ENCODE measurements around the gene PCSK5.
"Not testable (repeated sequence)": the region's sequence is repeated elsewhere in the genome, so short reads cannot be mapped to it uniquely, and the experiment has no call there.

PCSK5 gene

DNA sequence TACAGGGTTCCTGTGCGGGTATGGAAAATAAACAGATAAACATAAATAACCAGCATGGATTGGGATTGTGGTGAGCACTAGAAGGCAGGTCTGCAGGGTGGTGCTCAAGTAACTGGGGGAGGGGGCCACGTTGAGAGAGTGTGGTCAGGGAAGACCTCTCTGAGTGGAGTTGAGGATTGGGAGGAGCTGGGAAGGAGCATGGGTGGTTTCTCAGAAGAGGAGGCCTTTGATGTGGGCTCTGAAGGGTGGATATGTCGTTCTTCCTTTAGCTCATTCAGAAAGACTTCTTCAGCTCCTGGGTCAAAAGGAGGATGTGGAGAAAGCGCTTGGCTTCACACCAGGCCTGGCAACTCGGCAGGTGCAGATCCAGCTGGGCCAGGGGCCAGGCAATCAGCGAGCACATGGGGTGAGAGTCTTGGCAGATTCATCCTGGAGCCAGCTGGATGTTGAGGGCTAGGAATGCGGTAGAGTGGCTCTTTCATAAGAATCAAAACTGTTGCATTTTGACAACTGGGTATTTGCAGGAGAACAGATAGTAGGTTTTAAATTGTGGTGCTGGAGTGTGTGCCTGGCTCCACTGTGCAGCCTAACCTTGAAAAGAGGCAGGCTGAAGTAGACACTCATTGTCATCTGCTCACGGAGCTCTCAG, 71.7 kb downstream of the PCSK5 start:
- DNase-seq (ENCODE audit: low read depth in 2 of 3, low spot score in 2 of 3): no peak

DNA sequence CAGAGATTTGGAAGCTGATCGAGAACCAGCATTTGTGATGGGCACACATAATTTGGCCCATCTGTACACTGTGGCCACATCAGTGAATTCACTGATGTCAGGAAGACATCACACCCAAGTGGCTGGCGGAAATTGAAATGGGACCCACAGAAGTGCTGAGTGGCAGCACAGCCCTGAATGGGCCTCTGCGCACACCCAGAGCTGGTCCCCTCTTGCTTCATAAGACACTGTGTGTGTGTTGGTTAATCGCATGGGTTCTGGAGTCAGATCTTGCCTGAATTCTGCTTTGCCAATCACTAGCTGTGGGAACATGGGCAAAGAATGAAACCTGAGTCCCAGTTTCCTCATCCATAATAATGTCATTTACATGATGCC, 72.2 kb downstream of the PCSK5 start:
- no peak for DNase-seq (ENCODE audit: low read depth in 2 of 3, low spot score in 2 of 3)

DNA sequence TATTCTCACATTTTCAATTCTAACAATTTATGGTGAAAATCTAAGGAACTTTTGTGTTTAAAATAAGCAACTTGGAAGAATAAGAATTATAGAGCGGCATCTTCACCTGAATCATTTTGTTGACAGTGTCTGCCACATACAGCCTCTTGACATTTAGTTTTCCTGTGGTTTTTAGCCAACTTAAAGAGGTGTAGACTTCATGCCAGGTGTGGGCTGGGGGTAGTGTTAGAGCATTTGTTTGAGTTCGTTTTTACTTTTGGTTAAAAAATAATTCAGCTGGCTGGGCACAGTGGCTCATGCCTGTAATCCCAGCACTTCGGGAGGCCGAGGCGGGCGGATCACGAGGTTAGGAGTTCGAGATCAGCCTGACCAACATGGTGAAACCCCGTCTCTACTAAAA, 72.8 kb downstream of the PCSK5 start:
- not testable (repeated sequence) for DNase-seq (ENCODE audit: low read depth in 2 of 3, low spot score in 2 of 3)

DNA sequence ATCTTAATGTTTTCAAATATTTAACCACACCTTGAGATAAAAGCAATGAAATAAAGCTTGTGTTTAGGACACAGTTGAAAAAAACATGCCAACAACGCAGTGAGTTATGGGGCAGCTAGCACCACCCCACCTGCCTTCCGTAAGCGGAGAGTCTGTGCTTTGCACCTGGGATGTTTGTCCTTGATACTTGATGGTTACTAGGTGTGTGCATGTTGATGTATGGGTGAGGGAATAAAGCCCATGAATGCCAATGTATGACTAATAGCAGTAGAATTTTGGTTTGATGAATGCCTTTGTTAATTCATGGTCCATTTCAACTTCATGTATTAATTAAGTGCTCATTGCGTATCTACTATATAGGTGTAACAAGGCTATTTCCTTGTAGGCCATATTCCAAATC, 74.0 kb downstream of the PCSK5 start:
- DNase-seq (ENCODE audit: low read depth in 2 of 3, low spot score in 2 of 3): no peak

DNA sequence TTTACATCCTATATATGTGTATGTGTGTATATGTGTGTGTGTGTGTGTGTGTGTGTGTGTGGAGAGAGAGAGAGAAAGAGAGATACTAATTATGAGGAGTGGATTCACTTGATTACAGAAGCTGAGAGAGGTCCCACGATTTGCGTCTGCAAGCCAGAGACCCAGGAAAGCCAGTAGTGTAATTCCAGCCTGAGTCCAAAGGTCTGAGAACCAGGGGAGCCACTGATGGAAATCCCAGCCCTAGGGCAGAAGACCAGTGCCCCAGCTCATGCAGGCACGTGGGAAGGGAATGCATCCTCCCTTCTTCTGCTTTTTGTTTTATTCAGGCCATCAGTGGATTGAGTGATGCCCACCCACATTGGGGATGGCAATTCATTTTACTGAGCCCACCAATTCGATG, 74.8 kb downstream of the PCSK5 start:
- DNase-seq (ENCODE audit: low read depth in 2 of 3, low spot score in 2 of 3): no peak

DNA sequence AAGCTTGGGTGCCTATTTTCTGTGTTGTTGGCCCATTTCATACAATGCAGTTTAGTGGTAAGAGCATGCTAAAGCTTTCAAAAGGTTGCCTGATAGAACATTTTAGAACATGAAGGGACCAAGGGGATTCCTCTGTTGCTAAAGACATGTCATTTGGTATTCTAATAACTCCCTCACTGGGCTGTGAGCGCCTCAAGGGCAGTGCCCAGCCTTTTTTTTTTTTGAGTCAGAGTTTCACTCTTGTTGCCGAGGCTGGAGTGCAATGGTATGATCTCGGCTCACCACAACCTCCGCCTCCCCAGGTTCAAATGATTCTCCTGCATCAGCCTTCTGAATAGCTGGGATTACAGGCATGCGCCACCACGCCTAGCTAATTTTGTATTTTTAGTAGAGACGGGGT, 77.1 kb downstream of the PCSK5 start:
- no peak for DNase-seq (ENCODE audit: low read depth in 2 of 3, low spot score in 2 of 3)

DNA sequence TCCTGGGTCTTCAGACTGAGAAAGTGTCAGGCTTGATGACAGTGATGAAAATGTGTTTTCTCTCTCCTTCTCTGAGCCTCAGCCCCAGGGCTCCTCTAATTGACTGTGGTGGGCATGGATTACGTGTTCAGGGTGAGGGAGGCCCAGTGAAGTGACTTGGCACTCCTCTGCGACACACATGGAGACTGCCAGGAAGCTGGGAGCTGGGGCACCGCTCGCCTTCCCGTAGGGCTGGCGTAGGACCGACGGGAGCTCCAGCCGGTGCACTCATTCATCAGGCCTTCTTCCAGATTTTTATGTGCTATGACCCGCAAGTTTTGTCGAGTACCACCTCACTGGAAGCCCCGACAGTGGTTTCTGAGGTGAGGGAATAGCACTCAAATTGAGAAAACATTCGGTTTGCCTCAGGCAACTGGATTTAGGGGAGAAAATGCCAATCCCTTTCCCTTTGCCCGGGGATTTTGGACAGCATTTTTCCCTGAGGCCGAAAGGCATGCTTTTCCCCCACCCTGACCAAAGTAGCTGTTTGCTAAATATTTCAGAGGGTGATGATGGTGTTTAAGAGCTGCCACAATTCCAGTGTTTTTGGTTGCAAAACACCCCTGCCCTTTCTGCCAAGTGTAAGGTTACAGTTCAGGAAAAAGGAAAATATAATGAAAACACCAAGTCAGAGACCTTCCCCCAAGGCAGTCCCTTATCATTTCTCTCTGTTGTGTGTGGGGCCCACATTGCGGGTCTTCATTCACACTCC, 83.7 kb downstream of the PCSK5 start:
- no peak for DNase-seq (ENCODE audit: low read depth in 2 of 3, low spot score in 2 of 3)

DNA sequence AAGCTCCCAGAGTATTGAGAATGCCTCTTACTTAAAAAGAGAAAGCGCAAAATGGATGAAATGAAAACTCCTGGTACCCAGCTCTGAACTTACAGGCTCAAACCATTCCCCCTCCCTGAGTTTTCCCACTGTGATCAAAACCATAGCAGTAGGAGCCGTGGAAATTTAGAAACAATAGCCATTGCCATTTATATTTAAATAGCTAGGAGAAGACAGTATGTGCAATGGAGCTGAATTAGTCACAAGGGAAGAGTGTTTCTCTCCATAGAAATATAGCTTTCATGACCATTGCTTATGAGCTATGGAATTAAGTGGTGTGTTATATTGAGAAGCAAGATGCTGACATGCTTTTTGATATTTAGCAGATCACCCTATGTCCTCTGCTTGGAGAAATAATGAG, 84.6 kb downstream of the PCSK5 start:
- DNase-seq (ENCODE audit: low read depth in 2 of 3, low spot score in 2 of 3): no peak

DNA sequence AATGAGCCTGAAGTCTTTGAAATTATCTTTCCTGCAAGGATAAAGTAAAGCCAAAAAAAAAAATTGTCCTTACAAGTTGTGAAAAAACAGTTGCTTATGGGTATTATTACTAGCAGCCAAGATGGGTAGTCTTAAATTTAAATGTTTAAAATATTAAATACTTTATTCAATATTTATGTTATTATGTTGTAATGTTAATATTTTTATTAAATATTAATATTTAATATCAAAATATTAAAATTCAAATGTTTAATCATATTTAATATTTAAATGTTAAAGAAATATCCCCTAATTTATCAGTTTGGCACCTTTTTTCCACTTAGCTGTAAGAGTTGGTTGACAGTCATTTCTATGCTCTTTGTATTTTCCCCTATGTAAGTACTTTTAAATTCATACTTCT, 86.1 kb downstream of the PCSK5 start:
- DNase-seq (ENCODE audit: low read depth in 2 of 3, low spot score in 2 of 3): no peak

DNA sequence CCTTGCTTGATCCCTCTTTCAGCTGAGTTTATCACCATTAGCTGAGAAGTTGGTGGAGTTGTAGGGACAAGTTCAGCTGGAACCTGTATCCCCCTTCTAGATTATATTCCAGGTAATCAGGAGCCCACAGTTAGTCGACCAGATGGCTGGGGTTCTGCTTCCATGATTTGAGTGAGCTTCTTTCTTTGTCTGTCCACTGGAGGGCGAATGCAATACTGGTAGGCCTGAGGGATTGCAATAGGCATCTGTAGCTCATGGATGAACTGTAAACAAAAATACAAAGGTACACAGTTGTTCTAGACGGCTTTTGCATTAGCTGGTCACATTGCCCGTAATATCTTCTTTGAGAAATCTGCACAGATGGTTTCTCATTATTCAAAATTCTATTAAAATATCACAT, 88.9 kb downstream of the PCSK5 start:
- DNase-seq (ENCODE audit: low read depth in 2 of 3, low spot score in 2 of 3): no peak

DNA sequence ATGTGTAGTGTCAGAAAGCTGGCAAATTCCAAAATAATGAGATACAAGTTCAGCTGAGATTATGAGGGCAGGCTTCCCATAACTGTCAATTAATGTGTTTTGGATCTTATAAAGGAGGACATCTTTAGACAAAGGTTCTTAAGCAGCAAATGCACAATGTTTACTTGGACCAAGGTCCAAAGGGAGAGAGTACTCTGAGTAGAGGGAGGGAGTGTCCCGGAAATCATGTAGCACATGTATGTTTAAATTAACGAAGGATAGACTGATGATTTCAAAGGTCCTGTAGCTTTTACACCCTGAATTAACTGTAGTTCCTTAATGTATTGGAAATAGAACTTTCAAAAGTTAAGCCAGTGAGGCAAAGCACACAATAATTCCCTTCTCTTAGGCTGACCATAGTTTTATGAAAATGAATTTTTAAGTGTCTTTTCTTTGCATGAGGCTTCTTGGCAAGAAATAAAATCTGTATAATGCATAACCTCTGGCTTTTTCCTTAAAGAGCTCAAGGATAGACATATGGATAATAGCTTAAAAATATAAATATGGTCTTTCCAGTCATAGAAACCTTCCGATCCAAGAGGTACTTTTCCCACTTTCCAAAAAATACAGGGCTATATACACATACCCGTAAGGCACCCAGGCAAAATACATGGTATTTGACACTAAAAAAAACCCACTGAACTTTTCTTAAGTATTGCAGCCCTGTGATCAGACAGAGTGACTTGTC, 93.0 kb downstream of the PCSK5 start:
- no peak for DNase-seq (ENCODE audit: low read depth in 2 of 3, low spot score in 2 of 3)

DNA sequence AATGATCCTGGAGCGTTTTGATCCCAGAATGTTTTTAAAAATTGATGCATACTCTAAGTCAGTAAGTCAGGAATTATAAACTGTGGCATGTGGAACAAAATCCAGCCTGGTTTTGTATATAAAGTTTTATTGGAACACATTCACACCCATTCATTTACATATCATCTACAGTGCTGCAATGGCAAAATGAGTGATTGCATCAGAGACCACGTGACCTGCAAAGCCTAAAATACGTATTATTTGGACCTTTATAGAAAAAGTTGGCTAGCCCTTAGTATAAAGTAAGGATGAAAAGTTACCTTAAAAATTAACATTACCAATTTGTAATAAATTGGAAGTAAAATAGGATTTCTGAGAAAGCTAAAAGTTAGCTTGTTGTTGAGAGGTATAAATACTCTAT, 95.0 kb downstream of the PCSK5 start:
- DNase-seq (ENCODE audit: low read depth in 2 of 3, low spot score in 2 of 3): no peak

DNA sequence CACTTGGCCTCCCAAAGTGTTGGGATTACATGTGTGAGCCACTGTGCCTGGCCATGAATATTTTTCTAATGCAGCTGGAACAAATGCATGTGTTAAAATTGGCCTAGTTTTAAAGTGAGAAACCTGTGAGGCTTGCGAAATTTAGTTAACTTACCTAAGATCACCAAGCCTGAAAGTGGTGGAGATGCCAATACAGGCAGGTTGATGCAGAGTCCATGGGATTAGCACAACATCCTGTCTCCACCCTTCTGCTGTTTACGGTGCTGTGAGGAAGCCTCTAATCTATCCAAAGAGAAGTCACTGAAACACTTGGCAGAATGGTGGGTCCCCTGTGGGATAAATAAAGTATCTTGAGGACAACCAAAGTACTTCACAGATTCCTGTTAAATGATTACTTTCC, 98.2 kb downstream of the PCSK5 start:
- DNase-seq (ENCODE audit: low read depth in 2 of 3, low spot score in 2 of 3): no peak

DNA sequence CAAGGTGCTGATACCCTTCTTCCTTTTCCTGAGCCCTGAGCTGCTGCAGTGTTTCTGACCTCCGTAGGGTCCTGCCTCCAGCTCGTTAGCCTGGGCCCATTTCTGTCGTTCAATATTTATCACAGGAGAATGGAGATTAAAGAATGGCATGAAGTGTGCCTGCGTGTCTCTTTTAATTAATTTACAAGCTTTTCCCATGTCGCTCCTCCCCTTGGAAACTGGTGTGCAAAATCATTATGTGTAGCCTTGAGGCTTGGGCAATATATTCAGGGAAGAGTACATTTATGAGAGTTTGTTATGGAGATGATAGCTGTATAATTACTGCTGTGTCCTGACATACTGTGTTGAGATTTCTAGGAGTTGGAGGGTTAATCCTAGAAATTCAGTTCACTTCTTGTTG, 99.7 kb downstream of the PCSK5 start:
- DNase-seq (ENCODE audit: low read depth in 2 of 3, low spot score in 2 of 3): no peak

DNA sequence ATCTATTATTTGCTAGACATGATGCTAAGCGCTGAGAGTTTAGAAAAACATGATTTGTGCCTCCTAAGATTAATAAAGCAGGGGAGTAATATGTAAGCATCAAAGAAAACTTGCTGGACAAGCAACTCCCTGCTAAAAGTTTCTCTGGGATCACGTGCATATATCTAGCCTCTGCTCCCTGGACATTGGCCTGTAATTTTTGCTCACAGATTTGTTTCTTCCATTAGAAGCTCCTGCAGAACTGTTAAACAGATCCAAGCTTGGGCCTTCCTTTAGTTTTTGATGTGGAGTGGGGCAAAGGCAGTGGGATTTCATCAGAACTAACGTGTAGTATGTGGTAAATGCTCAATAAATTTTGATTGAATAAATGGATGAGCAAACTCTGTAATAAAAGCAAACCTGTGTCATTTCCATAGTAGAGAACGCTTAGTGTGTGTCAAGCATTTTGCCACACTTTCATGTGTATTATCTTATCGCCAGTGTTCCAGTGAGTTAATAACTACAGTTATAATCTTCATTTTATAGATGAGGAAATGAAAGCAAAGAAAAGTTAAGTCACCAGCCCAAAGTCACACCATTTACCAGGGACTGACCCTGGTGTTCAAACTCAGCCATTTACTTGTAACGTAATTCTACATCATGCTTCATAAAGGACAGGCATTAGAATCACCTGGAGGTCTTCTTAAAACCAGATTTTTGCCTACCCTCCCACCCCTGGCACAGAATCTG, 100.3 kb downstream of the PCSK5 start:
- DNase-seq (ENCODE audit: low read depth in 2 of 3, low spot score in 2 of 3): no peak

DNA sequence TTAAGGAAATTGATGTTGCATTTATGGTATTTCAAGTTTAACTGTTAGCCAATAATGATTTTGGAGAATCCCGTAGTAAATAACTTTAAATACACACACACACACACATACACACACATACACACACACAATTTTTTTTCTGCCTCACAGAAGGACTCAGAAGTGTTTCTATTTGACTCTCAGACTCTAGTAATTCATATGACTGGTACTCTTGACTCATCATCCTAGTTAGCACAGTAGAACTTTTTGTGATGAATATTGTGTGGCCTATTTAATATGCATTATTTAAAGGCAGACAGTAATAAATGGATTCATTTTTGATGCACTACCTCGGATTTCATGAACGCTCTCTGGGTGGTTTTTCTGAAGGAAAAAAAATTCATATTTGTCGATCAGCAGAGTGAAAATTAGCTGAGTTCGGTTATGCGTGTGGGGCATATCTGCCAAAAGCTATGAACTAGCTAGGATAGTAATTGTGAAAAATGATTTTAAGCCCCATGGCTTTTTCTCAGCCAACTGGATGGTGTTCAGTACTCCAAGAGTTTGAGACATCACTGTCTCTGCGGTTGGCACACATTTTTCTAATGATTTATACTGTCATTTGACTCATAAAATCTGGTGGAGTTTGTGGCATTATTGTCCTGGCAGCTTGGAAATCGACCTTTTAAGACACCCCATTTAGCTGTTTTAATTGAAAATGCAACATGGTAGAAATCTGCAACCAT, 102.2 kb downstream of the PCSK5 start:
- no peak for DNase-seq (ENCODE audit: low read depth in 2 of 3, low spot score in 2 of 3)

DNA sequence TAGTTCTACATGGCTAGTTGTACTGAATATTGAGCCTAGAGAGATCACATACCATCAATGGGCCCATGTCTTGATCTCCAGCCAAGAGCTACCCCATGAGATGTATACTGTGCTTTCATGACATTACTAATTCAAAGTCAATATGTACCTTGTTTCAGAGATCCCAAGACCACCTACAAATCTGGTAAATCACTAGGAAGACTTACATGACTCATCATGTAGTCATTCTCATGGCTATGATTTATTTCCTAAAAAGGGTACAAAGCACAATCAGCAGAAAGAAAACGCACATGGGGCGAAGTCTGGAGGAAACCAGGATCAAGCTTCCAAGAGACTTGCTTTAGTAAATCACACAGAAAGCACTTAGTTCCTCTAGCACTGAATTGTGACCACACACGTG, 103.0 kb downstream of the PCSK5 start:
- DNase-seq (ENCODE audit: low read depth in 2 of 3, low spot score in 2 of 3): no peak

DNA sequence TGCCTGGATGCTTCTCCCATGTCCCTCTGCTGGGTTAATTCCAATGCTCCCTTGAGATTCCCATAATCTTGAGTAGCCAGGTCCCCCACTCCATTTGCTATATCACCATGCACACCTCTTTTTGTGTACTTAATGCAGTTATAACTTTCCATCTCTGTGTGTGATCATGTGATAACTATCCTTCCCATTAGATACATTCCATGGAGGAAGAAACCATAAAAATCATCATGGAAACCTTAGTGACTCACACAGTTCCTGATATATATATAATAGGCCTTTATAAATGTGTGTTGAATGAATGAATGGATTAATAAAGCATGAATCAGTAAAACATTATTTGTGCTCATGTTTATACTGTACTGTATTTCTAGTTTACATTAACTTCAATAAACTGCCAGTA, 104.6 kb downstream of the PCSK5 start:
- no peak for DNase-seq (ENCODE audit: low read depth in 2 of 3, low spot score in 2 of 3)

DNA sequence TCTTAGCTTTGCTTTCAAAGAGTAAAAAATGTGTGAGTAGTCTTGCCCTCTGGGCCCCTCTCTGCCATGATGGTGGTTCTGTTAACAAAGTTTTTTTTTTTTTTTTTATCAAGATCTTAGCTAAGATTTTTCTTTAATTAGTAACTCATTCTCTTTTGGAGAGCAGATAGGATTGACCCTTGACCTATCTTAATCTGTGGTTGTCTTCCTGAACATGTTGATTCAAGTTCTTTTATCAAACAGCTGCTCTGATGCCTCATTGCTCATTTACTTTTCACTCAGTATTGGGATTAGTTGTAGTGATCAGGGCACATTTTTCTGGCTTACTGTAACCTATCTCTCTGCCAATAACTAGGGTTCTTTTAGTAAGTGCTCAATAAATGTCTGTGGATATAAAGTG, 106.3 kb downstream of the PCSK5 start:
- DNase-seq (ENCODE audit: low read depth in 2 of 3, low spot score in 2 of 3): no peak

DNA sequence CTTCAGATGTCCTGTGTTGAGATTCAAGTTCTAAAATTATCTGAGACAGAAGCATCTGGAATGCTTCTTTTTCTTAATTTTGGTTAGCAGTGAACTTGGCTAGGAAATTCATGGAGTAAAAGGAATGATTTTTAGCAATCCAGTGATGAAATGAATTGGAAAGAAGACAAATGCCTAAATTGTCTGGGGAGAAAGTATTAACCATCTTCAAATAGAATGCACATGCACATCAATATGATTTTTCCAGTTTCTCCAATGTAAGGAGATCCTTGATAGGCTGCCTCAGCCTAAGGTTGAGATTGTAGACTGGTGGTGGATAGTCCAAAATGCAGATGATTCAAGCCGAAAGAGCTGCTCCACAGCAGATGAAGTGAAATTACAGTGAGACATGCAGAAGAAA, 106.7 kb downstream of the PCSK5 start:
- DNase-seq (ENCODE audit: low read depth in 2 of 3, low spot score in 2 of 3): no peak

DNA sequence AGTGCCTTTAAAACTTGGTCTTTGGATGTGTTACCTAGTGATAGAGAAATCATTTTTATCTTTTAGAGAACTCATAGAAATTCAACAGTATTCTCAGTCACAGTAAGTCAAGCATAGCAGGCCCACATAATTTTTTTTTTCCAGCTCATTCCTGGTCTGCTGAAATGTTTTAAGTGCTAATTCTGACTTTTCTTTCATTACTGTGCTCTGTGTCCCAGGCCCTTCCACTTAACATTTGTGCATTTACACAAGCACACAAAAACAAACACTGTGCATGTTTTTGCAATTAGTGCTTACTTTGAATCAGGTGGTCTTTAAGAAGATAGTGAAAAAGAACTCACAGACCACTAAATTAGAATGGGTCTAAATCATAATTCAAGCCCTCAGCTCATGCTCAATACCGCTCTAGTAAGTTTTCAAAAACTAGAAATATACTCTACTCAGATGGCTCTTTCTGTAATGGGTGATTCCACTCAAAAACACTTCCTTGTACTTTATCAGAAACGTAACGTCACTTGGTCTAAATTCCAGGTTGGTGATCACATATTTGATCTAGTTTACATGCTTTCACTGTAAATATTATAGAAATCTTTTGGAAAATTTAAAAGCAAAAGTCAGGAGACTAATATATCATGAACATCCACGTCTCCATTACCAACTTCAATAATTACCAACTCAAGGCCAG, 107.8 kb downstream of the PCSK5 start:
- DNase-seq (ENCODE audit: low read depth in 2 of 3, low spot score in 2 of 3): no peak
